ENCODE data around the gene OR9A2.

DNA sequence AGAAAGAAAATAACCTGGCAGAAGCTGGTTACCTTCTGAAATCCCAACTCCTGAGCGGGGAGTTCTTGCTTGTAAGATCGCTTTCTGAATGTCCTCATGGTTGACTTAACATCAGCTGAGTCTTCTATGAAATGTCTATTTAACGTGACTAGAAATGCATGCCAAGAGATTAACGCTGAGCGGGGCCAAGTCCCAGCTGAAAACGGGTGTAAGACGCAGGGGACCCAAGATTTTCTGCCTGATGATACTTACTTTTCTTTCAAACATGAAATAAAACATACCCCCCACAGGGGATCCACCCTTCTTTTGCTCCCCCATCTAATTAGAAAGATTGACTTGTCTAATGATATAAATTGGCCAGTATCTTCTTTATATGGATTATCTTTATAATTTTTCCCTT lies 14.9 kb downstream of the OR9A2 start:
- TF ChIP-seq, protein P1, sequence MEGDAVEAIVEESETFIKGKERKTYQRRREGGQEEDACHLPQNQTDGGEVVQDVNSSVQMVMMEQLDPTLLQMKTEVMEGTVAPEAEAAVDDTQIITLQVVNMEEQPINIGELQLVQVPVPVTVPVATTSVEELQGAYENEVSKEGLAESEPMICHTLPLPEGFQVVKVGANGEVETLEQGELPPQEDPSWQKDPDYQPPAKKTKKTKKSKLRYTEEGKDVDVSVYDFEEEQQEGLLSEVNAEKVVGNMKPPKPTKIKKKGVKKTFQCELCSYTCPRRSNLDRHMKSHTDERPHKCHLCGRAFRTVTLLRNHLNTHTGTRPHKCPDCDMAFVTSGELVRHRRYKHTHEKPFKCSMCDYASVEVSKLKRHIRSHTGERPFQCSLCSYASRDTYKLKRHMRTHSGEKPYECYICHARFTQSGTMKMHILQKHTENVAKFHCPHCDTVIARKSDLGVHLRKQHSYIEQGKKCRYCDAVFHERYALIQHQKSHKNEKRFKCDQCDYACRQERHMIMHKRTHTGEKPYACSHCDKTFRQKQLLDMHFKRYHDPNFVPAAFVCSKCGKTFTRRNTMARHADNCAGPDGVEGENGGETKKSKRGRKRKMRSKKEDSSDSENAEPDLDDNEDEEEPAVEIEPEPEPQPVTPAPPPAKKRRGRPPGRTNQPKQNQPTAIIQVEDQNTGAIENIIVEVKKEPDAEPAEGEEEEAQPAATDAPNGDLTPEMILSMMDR (IDR thresholded peaks at IDR 0.05) = no peak
- TF ChIP-seq POLR2A (IDR thresholded peaks at IDR 0.05) = no peak
